WTC11 (cell line): ENCODE data around the gene LRP1. TPM values are rescaled to one million over a fixed set of nuclear protein-coding genes. Genes with fewer than 3 reads are reported as not detected.

Experiments
- ATAC-seq: fragments of 200-7000 bp; cut with Tn5 transposase; 2 replicates; pipeline ENCODE4 v1.10.0; 2021; ENCODE audit warnings: mild to moderate bottlenecking, moderate library complexity
- CTCF ChIA-PET: fragments of 300-600 bp; sonication (Branson Sonifier 250); formaldehyde crosslinking; loops from one replicate; lab custom pipeline; 2021; ENCODE audit warnings: antibody characterized with exemption; lab: Charles Lee
- POLR2A ChIA-PET: fragments of 350-600 bp; sonication (Branson Sonifier 250); formaldehyde crosslinking; loops from one replicate; lab custom pipeline; 2021; ENCODE audit warnings: antibody characterized with exemption; lab: Charles Lee
- DNase-seq: peaks from one replicate; pipeline ENCODE4 v3.0.0; 2021; ENCODE audit warnings: low spot score
- H3K27ac Mint-ChIP-seq: 2 replicates; pipeline ENCODE4 v1.8.0; 2021; ENCODE audit warnings: mixed read lengths
- H3K27me3 Mint-ChIP-seq: 2 replicates; pipeline ENCODE4 v1.8.0; 2021; ENCODE audit warnings: low read depth, mild to moderate bottlenecking, moderate library complexity, mixed read lengths
- H3K36me3 Mint-ChIP-seq: 2 replicates; pipeline ENCODE4 v1.8.0; 2021; ENCODE audit warnings: mixed read lengths
- H3K4me1 Mint-ChIP-seq: 2 replicates; pipeline ENCODE4 v1.8.0; 2022; ENCODE audit warnings: mixed read lengths
- H3K4me3 Mint-ChIP-seq: 2 replicates; pipeline ENCODE4 v1.8.0; 2021; ENCODE audit warnings: mild to moderate bottlenecking, moderate library complexity, mixed read lengths
- H3K9me3 Mint-ChIP-seq: 2 replicates; pipeline ENCODE4 v1.8.0; 2021; ENCODE audit warnings: mixed read lengths
- FOXK1 ChIP-seq: sonication (generic); formaldehyde crosslinking; IDR thresholded peaks from 2 replicates; pipeline ENCODE4 v1.8.0; 2022; ENCODE audit warnings: mild to moderate bottlenecking, moderate library complexity, missing genetic modification reagents
- FOXP1 ChIP-seq: sonication (generic); formaldehyde crosslinking; IDR thresholded peaks from 2 replicates; pipeline ENCODE4 v1.8.0; 2022; ENCODE audit warnings: missing genetic modification reagents, mild to moderate bottlenecking, moderate library complexity, borderline replicate concordance
- NFE2L1 ChIP-seq: sonication (generic); formaldehyde crosslinking; IDR thresholded peaks from 2 replicates; pipeline ENCODE4 v1.8.1; 2023; ENCODE audit warnings: missing genetic modification reagents
- NR1H2 ChIP-seq: sonication (generic); formaldehyde crosslinking; IDR thresholded peaks from 2 replicates; pipeline ENCODE4 v1.9.0; 2021; ENCODE audit warnings: mild to moderate bottlenecking, moderate library complexity, missing genetic modification reagents
- SMAD3 ChIP-seq: sonication (generic); formaldehyde crosslinking; IDR thresholded peaks from 2 replicates; pipeline ENCODE4 v1.8.0; 2022; ENCODE audit warnings: missing genetic modification reagents, mild to moderate bottlenecking, borderline replicate concordance
- TEAD4 ChIP-seq: sonication (generic); formaldehyde crosslinking; IDR thresholded peaks from 2 replicates; pipeline ENCODE4 v1.8.0; 2022; ENCODE audit warnings: mild to moderate bottlenecking, missing genetic modification reagents
- ZNF263 ChIP-seq: sonication (generic); formaldehyde crosslinking; IDR thresholded peaks from 2 replicates; pipeline ENCODE4 v1.8.1; 2022; ENCODE audit warnings: low read depth, mild to moderate bottlenecking, moderate library complexity, missing genetic modification reagents
- ZNF416 ChIP-seq: fragments of 250-450 bp; sonication (Bioruptor Pico); IDR thresholded peaks from 2 replicates; pipeline ENCODE4 v1.9.0; 2021; ENCODE audit warnings: mild to moderate bottlenecking, inconsistent platforms
- ZNF671 ChIP-seq: fragments of 250-450 bp; sonication (Bioruptor Pico); IDR thresholded peaks from 2 replicates; pipeline ENCODE4 v1.8.0; 2021; ENCODE audit warnings: mild to moderate bottlenecking
- total RNA-seq: library from RNA; stranded (reverse); gene quantifications from 3 replicates; pipeline ENCODE4 v1.2.3, GENCODE V29; 2021
- TF ChIP-seq, protein P1 (sequence below): fragments of 250-450 bp; sonication (Bioruptor Pico); IDR thresholded peaks from 2 replicates; pipeline ENCODE4 v1.8.0; 2021; ENCODE audit warnings: mild to moderate bottlenecking
- TF ChIP-seq, protein P2 (sequence below): sonication (generic); formaldehyde crosslinking; conservative IDR thresholded peaks from 2 replicates; pipeline ENCODE4 v1.8.1; 2023; ENCODE audit warnings: mild to moderate bottlenecking, low read depth, missing genetic modification reagents, moderate library complexity
- TF ChIP-seq, protein P3 (sequence below): sonication (generic); formaldehyde crosslinking; IDR thresholded peaks from 2 replicates; pipeline ENCODE4 v1.8.0; 2023; ENCODE audit warnings: missing genetic modification reagents
- TF ChIP-seq, protein P4 (sequence below): fragments of 200-600 bp; IDR thresholded peaks from 2 replicates; pipeline ENCODE4 v1.8.0; 2022; ENCODE audit warnings: antibody characterized with exemption
- TF ChIP-seq, protein P5 (sequence below): sonication (generic); formaldehyde crosslinking; IDR thresholded peaks from 2 replicates; pipeline ENCODE4 v1.8.1; 2023; ENCODE audit warnings: mild to moderate bottlenecking, moderate library complexity, missing genetic modification reagents
- TF ChIP-seq, protein P6 (sequence below): sonication (generic); formaldehyde crosslinking; IDR thresholded peaks from 2 replicates; pipeline ENCODE4 v1.8.1; 2023; ENCODE audit warnings: mild to moderate bottlenecking, missing genetic modification reagents, moderate library complexity
- TF ChIP-seq, protein P7 (sequence below): sonication (generic); formaldehyde crosslinking; IDR thresholded peaks from 2 replicates; pipeline ENCODE4 v1.8.0; 2023; ENCODE audit warnings: mild to moderate bottlenecking, missing genetic modification reagents
- TF ChIP-seq, protein P8 (sequence below): sonication (generic); formaldehyde crosslinking; conservative IDR thresholded peaks from 2 replicates; pipeline ENCODE4 v1.8.1; 2022; ENCODE audit warnings: mild to moderate bottlenecking, missing genetic modification reagents
- TF ChIP-seq, protein P9 (sequence below): sonication (generic); formaldehyde crosslinking; IDR thresholded peaks from 2 replicates; pipeline ENCODE4 v1.8.1; 2022; ENCODE audit warnings: mild to moderate bottlenecking, missing genetic modification reagents, moderate library complexity, borderline replicate concordance

The LRP1 gene
- total RNA-seq, 1 experiment from 2014 or later: 120 TPM

DNA sequence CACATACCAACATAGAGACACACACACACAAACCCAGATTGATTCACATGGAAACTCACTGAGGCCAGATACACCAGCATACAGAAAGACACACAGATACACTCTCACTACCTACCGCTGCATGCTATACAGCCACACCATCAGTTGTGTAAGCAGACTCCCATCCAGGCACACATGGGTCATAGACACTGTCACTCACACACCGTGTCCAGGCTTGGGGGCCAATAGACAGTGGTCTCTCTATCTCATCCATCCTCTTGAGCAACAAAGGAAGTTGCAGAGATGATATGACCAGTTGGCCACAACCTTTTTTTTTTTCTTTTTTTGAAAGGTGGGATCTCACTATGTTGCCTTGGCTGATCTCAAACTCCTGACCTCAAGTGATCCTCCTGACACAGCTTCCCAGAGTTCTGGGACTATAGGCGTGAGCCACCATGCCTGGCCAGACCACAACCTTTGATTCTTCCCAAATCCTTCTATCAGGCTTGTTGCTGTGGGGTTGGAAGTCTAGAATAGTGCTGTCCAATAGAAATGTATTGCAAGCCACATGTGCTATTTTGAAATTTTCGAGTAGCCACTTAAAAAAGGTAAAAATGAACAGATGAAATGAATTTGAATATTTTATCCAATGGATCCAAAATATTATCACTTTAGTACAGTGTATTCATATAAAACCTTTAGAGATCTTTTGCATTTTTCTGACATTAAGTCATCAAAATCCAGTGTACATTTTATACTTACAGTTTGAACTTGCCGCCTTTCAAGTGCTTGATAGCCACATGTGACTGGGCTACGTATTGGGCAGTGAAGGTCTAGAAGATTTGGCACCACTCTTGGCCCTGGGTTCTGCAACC, 11.7 kb downstream of the LRP1 start:
- H3K4me1 Mint-ChIP-seq: peaks cover 15% of the 10 kb centered on the region
- no peak for DNase-seq

More for the DNA sequence above, 11.7 kb downstream of the LRP1 start:
- H3K27me3 Mint-ChIP-seq: no peaks in the 10 kb centered on the region
- POLR2A ChIA-PET: no interaction called here
- H3K4me3 Mint-ChIP-seq: no peak overlapping the region
- no peak for ATAC-seq
- H3K9me3 Mint-ChIP-seq: no peaks in the 10 kb centered on the region
- TF ChIP-seq TEAD4 (CRISPR knock-in tag) (no peak), FOXP1 (CRISPR knock-in tag) (no peak), NFE2L1 (CRISPR knock-in tag) (no peak), SMAD3 (no peak), NR1H2 (CRISPR knock-in tag) (no peak), ZNF416 (CRISPR knock-in tag) (no peak), FOXK1 (CRISPR knock-in tag) (no peak), ZNF263 (CRISPR knock-in tag) (no peak), ZNF671 (CRISPR knock-in tag) (no peak)
- TF ChIP-seq, protein P1, sequence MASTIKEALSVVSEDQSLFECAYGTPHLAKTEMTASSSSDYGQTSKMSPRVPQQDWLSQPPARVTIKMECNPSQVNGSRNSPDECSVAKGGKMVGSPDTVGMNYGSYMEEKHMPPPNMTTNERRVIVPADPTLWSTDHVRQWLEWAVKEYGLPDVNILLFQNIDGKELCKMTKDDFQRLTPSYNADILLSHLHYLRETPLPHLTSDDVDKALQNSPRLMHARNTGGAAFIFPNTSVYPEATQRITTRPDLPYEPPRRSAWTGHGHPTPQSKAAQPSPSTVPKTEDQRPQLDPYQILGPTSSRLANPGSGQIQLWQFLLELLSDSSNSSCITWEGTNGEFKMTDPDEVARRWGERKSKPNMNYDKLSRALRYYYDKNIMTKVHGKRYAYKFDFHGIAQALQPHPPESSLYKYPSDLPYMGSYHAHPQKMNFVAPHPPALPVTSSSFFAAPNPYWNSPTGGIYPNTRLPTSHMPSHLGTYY: no peak
- TF ChIP-seq, protein P2, sequence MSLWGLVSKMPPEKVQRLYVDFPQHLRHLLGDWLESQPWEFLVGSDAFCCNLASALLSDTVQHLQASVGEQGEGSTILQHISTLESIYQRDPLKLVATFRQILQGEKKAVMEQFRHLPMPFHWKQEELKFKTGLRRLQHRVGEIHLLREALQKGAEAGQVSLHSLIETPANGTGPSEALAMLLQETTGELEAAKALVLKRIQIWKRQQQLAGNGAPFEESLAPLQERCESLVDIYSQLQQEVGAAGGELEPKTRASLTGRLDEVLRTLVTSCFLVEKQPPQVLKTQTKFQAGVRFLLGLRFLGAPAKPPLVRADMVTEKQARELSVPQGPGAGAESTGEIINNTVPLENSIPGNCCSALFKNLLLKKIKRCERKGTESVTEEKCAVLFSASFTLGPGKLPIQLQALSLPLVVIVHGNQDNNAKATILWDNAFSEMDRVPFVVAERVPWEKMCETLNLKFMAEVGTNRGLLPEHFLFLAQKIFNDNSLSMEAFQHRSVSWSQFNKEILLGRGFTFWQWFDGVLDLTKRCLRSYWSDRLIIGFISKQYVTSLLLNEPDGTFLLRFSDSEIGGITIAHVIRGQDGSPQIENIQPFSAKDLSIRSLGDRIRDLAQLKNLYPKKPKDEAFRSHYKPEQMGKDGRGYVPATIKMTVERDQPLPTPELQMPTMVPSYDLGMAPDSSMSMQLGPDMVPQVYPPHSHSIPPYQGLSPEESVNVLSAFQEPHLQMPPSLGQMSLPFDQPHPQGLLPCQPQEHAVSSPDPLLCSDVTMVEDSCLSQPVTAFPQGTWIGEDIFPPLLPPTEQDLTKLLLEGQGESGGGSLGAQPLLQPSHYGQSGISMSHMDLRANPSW: no peak
- TF ChIP-seq, protein P3, sequence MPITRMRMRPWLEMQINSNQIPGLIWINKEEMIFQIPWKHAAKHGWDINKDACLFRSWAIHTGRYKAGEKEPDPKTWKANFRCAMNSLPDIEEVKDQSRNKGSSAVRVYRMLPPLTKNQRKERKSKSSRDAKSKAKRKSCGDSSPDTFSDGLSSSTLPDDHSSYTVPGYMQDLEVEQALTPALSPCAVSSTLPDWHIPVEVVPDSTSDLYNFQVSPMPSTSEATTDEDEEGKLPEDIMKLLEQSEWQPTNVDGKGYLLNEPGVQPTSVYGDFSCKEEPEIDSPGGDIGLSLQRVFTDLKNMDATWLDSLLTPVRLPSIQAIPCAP: no peak
- TF ChIP-seq, protein P4, sequence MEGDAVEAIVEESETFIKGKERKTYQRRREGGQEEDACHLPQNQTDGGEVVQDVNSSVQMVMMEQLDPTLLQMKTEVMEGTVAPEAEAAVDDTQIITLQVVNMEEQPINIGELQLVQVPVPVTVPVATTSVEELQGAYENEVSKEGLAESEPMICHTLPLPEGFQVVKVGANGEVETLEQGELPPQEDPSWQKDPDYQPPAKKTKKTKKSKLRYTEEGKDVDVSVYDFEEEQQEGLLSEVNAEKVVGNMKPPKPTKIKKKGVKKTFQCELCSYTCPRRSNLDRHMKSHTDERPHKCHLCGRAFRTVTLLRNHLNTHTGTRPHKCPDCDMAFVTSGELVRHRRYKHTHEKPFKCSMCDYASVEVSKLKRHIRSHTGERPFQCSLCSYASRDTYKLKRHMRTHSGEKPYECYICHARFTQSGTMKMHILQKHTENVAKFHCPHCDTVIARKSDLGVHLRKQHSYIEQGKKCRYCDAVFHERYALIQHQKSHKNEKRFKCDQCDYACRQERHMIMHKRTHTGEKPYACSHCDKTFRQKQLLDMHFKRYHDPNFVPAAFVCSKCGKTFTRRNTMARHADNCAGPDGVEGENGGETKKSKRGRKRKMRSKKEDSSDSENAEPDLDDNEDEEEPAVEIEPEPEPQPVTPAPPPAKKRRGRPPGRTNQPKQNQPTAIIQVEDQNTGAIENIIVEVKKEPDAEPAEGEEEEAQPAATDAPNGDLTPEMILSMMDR: no peak
- TF ChIP-seq, protein P5, sequence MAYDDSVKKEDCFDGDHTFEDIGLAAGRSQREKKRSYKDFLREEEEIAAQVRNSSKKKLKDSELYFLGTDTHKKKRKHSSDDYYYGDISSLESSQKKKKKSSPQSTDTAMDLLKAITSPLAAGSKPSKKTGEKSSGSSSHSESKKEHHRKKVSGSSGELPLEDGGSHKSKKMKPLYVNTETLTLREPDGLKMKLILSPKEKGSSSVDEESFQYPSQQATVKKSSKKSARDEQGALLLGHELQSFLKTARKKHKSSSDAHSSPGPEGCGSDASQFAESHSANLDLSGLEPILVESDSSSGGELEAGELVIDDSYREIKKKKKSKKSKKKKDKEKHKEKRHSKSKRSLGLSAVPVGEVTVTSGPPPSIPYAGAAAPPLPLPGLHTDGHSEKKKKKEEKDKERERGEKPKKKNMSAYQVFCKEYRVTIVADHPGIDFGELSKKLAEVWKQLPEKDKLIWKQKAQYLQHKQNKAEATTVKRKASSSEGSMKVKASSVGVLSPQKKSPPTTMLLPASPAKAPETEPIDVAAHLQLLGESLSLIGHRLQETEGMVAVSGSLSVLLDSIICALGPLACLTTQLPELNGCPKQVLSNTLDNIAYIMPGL (CRISPR knock-in tag): no peak
- TF ChIP-seq, protein P6, sequence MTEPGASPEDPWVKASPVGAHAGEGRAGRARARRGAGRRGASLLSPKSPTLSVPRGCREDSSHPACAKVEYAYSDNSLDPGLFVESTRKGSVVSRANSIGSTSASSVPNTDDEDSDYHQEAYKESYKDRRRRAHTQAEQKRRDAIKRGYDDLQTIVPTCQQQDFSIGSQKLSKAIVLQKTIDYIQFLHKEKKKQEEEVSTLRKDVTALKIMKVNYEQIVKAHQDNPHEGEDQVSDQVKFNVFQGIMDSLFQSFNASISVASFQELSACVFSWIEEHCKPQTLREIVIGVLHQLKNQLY (CRISPR knock-in tag): no peak
- TF ChIP-seq, protein P7, sequence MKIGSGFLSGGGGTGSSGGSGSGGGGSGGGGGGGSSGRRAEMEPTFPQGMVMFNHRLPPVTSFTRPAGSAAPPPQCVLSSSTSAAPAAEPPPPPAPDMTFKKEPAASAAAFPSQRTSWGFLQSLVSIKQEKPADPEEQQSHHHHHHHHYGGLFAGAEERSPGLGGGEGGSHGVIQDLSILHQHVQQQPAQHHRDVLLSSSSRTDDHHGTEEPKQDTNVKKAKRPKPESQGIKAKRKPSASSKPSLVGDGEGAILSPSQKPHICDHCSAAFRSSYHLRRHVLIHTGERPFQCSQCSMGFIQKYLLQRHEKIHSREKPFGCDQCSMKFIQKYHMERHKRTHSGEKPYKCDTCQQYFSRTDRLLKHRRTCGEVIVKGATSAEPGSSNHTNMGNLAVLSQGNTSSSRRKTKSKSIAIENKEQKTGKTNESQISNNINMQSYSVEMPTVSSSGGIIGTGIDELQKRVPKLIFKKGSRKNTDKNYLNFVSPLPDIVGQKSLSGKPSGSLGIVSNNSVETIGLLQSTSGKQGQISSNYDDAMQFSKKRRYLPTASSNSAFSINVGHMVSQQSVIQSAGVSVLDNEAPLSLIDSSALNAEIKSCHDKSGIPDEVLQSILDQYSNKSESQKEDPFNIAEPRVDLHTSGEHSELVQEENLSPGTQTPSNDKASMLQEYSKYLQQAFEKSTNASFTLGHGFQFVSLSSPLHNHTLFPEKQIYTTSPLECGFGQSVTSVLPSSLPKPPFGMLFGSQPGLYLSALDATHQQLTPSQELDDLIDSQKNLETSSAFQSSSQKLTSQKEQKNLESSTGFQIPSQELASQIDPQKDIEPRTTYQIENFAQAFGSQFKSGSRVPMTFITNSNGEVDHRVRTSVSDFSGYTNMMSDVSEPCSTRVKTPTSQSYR: no peak
- TF ChIP-seq, protein P8, sequence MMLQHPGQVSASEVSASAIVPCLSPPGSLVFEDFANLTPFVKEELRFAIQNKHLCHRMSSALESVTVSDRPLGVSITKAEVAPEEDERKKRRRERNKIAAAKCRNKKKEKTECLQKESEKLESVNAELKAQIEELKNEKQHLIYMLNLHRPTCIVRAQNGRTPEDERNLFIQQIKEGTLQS (CRISPR knock-in tag): no peak
- TF ChIP-seq, protein P9, sequence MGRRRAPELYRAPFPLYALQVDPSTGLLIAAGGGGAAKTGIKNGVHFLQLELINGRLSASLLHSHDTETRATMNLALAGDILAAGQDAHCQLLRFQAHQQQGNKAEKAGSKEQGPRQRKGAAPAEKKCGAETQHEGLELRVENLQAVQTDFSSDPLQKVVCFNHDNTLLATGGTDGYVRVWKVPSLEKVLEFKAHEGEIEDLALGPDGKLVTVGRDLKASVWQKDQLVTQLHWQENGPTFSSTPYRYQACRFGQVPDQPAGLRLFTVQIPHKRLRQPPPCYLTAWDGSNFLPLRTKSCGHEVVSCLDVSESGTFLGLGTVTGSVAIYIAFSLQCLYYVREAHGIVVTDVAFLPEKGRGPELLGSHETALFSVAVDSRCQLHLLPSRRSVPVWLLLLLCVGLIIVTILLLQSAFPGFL (CRISPR knock-in tag): no peak
- TF ChIP-seq, all 79 proteins: peak for 0
- CTCF ChIA-PET: interaction anchor here (1.8 kb wide), 1 partner anchor 36 kb away, joined by 9 read pairs; no protein-coding TSS in a partner anchor
- no peak overlapping the region; the same call in 1 of the 2 replicates for H3K27ac Mint-ChIP-seq
- H3K36me3 Mint-ChIP-seq: peaks cover 58% of the 10 kb centered on the region
